WTC11 (cell line): Measurements from ENCODE around the gene AFF3.

Source experiments
- ATF1 ChIP-seq: sonication (generic); formaldehyde crosslinking; IDR thresholded peaks from 2 replicates; pipeline ENCODE4 v1.8.1; 2023; ENCODE audit warnings: mild to moderate bottlenecking, moderate library complexity, missing genetic modification reagents
- CREB1 ChIP-seq: sonication (generic); formaldehyde crosslinking; IDR thresholded peaks from 2 replicates; pipeline ENCODE4 v1.8.0; 2023; ENCODE audit warnings: mild to moderate bottlenecking, missing genetic modification reagents
- CTCF ChIP-seq: fragments of 200-600 bp; IDR thresholded peaks from 2 replicates; pipeline ENCODE4 v1.8.0; 2022; ENCODE audit warnings: antibody characterized with exemption
- ETV6 ChIP-seq: sonication (generic); formaldehyde crosslinking; IDR thresholded peaks from 2 replicates; pipeline ENCODE4 v1.8.1; 2022; ENCODE audit warnings: mild to moderate bottlenecking, missing genetic modification reagents
- FOXP1 ChIP-seq: sonication (generic); formaldehyde crosslinking; IDR thresholded peaks from 2 replicates; pipeline ENCODE4 v1.8.0; 2022; ENCODE audit warnings: missing genetic modification reagents, mild to moderate bottlenecking, moderate library complexity, borderline replicate concordance
- NR1H2 ChIP-seq: sonication (generic); formaldehyde crosslinking; IDR thresholded peaks from 2 replicates; pipeline ENCODE4 v1.9.0; 2021; ENCODE audit warnings: mild to moderate bottlenecking, moderate library complexity, missing genetic modification reagents
- TP53 ChIP-seq: sonication (generic); formaldehyde crosslinking; IDR thresholded peaks from 2 replicates; pipeline ENCODE4 v1.8.1; 2023; ENCODE audit warnings: mild to moderate bottlenecking, missing genetic modification reagents
- ZMAT4 ChIP-seq: fragments of 250-450 bp; sonication (Bioruptor Pico); IDR thresholded peaks from 2 replicates; pipeline ENCODE4 v1.9.0; 2021; ENCODE audit warnings: mild to moderate bottlenecking
- TF ChIP-seq, protein P1 (sequence below): sonication (generic); formaldehyde crosslinking; IDR thresholded peaks from 2 replicates; pipeline ENCODE4 v1.8.0; 2022; ENCODE audit warnings: mild to moderate bottlenecking, missing genetic modification reagents

DNA sequence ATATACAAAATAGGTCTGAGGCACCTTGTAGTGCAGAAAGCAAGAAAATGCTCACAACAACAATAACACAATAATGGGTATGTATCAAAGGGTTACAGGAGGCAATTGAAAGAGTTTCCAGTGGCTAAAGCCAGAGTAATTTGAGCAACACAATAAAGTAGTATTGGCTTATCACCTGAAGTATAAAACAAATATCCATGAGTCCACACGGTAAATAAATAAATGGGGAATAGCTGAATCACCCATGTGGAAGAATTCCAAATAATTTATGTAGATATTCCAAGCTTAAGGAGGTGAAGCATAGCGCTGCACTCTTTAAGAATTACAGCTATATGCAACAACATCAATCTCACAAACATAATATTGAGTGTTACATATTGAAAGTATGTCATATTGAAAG lies 110.8 kb downstream of the AFF3 start:
- TF ChIP-seq ZMAT4 (CRISPR knock-in tag) (no peak), CTCF (no peak), NR1H2 (no peak), ATF1 (CRISPR knock-in tag) (no peak), ETV6 (no peak), CREB1 (no peak), TP53 (no peak), FOXP1 (CRISPR knock-in tag) (no peak)
- TF ChIP-seq, protein P1, sequence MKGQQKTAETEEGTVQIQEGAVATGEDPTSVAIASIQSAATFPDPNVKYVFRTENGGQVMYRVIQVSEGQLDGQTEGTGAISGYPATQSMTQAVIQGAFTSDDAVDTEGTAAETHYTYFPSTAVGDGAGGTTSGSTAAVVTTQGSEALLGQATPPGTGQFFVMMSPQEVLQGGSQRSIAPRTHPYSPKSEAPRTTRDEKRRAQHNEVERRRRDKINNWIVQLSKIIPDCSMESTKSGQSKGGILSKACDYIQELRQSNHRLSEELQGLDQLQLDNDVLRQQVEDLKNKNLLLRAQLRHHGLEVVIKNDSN (CRISPR knock-in tag) = no peak
